ENCODE results near the gene NEGR1.

NEGR1 gene

DNA sequence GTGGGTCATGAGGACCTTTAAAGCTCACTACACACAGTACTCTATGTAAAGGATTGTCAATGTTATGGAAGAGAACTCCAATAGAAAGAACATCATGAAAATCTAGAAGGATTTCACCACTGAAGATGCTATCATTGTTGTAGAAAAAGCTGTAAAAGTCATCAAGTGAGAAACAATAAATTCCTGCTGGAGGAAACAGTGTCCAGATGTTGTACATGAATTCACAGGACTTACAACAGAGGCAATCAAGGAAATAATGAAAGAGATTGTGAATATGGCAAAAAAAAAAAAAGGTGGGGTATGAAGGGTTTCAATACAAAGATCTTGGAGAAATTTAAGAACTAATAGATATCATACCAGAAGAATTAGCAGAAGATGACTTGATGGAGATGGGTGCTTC, 846.4 kb downstream of the NEGR1 start:
- DNase-seq, result no peak

DNA sequence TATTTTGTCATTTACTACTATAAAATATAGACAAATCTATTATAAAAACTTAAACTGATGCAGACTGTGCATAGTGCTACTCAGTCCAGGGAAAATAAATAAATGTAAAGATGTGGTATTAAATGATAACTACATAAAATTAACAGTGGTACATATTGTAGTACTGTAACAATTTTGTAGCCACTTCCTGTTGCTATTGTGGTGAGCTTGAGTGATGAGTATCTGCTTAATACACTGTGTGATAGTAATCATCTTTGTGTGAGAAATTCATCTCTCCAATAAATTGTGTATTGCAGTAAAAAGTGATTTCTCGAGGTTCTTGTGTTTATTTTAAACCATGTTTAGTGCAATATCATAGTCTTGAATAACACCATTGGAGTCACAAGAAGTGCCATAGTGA, 848.1 kb downstream of the NEGR1 start:
- no peak for DNase-seq

DNA sequence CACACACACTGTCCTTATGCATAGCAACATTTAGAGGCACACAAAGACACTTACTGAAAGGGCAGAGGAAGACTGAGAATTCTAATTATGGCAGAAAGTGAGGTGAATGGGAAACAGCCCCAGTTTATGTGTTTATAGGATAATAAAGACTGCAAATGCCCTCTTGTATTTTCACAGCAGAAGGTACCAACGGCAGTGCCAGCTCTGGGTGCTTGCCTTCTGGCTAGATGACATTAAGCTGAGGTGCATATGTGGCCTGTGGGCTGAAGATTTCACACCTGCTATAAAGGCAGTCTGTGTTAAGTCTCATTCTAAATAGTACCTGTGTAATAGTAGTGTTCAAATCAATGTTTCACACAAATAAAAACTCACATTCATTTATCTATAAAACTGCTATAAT, 854.3 kb downstream of the NEGR1 start:
- no peak for DNase-seq

DNA sequence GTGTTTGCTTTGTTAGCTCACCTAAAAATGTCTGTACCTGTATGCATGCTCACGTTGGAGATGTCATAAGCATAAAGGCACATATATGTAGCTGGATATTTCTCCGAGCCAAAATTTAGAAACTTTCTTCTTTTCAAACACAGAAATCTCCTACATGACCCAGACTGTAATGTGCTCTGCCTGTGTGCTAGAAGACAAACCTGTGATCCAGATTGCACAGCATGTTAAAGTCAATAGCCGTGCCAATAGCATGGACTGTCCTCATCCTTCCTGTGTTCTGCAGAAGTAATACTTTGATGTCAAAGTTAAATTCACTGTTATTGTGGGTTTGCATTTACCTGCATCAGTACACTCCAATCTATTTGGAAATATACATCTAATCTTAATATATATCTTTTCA, 855.3 kb downstream of the NEGR1 start:
- no peak for DNase-seq

DNA sequence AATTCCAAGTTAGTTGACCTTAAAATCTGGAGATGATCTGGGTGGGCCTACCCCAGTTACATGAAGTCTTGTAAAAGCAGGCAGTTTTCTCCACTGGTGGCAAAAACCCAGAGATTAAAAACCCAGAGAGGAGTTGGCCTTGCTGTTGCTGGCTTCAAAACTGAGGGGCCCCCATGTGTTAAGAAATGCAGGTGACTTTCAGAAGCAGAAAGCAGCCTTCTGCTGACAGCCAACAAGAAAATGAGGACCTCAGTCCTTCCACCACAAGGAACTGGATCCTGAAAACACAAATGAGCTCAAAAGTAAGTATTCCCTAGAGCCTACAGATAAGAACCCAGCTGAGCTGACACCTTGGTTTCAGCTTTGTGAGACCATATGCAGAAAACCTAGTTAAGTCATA, 857.8 kb downstream of the NEGR1 start:
- no peak for DNase-seq

DNA sequence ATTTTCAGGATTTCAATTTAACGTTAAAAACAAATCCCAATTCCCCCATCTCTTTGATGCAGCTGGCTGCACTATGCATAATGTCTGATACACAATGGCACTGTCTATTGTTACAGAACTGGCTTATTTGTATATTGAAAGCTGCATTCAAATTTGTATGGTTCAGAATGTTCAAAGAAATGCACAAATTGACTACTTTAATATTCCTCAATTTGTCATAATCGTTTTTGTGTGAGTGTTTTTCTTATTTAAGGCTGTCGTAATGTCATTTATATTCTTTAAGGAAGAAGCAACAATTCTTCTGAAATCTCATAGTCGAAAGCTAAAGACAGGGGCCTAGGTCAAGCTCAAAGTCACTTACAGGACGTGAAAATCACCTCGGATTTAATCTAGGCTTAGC, 860.1 kb downstream of the NEGR1 start:
- DNase-seq, result no peak

DNA sequence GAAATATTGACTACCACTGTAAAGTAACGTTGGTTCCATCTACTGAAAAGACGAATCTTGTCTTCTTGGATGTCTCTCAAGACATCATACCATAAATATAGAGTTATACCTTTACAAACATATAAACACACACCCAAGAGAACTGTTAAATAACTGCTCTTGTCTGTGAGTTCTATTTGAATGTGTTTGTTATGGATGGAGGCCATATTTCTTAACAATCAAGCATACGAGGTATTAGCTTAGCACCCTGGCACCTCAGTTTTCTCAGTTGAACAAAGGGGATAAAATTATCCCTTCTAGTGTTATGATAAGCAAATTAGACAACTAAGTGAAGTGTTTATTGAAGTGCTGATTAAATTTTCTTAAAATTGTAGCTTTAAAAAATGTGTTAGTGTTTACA, 864.9 kb downstream of the NEGR1 start:
- DNase-seq, result no peak

DNA sequence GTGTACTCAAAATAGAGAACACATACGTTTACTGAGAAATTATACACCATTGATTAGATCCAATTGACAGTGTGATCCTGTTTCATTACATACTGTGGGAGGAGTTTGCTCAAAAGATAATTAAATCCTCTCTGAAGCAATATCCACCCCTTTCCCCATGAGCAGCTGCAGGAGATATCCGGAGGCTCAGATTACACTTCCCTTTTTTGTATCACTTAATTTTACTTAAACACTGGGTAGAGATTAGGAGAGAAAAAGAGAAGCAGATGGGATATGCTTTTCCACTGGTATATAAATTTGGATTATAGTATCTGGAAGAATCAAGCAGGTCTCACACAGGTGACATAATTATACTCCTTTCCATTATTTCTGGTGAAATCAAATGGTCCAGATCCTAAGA, 868.2 kb downstream of the NEGR1 start:
- peak; percentile 38 to 62 (median 41) for DNase-seq

DNA sequence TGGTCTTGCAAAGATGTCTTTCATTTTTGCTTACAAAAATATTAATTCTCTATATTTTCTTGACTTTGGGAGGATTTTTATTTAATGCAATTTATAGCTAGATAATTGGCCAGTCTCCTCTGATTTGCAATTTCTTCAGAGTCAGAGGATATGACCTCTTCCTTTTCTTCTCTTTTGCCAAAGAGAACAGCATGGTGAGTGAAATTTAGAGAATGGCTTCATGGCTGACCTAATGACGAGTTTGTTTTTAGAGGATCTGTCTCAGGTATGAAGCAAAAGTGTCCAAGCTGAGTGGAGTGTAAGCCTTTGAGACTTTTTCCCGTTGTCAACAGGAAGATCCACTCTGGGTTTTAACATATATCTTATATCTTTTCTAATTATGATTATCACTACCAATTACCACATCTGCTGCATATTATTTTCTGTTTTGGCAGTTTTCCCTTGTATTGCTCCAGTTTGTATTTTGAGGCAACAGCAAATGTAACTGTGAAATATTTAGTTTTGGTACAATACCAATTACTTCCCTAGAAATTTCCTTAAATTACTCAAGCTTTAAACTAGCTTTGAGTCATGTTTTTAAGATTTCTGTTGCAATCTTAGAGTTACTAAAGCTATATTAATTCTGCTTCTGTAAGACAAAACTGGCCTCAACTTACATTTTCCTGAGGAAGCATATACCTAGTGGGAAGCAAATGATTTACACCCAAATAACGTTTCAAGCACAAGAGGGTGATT, 868.7 kb downstream of the NEGR1 start:
- peak; percentile 40 to 87 (median 86) for DNase-seq

DNA sequence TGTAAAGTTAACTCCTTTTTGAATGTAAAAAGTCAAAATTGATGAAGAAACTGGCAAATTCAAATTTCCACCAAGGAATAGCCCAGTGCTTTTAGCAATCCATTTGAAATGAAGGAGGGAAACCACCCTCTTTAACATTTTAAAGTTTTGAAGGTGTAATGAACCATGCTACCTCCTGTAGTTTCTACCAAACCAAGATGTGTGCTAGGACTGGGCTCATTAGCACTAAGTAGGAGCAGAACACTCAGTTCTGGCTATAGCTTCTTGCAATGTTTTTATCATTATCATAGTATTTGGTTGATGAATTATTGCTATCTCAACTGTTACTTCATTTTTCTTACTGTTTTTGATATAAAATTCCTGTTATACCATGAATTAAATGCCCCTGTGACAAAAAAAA, 882.3 kb downstream of the NEGR1 start:
- no peak for DNase-seq

DNA sequence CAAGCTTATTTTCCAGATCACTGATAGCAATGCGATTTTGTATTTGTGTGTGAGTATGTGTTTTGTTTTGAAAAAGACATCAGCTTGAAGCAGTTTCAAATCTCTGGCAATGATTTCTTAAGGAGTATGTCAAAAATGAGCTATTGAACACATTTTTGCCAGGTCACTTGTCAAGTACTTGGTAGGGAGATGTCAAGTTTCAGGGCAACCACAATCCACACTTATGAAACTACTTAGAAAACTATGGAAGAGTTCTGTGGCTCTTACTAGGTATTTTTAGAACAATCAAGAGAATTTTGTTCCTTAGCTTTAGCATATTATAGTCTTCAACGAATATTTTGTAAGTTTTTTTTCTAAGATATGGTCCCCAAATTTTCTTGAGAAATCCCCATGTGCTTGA, 882.7 kb downstream of the NEGR1 start:
- DNase-seq, result no peak

DNA sequence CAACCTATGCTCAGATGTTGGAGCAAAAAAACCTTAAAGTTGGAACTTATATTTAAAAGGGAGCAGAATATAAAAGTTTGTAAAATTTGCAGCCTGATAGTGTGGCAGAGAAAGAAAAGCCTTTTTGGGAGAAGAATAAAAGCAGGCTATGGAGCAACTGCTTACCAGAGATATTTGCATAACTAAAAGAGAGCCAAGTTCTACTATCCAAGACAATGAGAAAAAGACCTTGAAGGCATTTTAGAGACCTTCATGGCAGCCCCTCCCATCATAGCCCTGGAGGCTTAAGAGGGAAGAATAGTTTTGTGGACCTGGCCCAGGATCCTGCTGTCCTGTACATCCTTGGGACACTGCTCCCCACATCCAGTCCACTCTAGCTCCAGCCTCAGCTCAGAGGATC, 889.0 kb downstream of the NEGR1 start:
- no peak for DNase-seq

DNA sequence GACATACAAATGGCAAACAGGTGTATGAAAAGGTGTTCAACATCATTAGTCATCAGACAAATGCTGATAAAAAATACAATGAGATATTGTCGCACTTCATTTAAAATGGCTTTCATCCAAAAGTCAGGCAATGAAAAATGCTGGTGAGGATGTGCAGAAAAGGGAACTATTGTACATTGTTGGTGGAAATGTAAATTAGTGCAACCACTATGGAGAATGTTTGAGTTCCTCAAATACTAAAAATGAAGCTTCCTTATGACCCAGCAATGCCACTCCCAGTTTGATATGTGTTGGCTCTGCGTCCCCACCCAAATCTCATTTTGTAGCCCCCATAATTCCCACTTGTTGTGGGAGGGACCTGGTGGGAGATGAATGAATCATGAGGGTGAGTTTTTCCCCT, 891.8 kb downstream of the NEGR1 start:
- no peak for DNase-seq

DNA sequence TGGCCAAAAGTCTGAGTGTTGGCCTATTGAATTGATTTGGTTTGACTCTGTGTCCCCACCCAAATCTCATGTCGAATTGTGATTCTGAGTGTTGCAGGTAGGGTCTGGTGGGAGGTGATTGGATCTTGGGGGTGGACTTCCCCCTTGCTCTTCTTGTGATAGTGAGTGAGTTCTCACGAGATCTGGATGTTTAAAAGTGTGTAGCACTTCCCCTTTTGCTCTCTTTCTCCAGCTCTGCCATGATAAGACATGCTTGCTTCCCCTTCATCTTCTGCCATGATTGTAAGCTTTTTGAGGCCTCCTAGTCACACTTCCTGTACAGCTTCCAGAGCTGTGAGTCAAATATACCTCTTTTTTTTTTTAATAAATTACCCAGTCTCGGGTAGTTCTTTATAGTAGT, 904.5 kb downstream of the NEGR1 start:
- DNase-seq, result no peak

DNA sequence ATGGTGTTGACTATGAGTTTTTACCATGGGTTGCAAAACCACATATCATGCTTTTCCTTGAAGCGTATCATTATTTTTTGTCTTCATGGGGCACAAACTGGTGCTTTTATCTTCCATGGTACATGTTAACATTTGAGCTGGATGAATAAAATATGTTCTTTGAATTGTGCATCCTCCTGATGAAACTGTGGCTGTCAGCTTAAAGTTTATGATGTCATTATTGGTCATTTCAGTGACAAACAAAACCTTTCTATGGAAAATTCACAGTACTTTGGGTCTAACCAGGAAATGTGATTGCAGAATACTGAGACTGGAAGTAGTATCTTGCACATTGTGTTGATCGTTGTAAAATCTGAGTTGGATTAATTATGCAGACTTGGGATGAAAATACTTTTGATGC, 909.8 kb downstream of the NEGR1 start:
- no peak for DNase-seq

DNA sequence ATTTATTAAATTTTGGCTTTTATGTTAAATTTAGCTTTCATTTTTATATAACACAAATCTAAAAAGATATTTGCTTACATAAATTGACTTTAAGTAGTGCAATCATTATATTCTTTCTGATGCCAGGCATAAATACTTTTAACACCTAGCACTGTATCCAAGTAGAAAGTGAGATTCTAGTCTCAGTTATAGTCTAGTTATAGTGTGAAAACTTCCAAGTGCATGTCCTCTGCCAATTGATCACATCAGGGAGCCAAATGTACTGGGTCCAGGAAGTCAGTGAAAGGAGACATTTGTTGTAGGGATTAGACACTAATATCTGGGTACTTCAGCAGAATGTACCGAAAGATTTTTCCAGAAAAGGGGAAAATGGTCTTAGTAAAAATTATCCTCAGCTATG, 910.8 kb downstream of the NEGR1 start:
- no peak for DNase-seq

DNA sequence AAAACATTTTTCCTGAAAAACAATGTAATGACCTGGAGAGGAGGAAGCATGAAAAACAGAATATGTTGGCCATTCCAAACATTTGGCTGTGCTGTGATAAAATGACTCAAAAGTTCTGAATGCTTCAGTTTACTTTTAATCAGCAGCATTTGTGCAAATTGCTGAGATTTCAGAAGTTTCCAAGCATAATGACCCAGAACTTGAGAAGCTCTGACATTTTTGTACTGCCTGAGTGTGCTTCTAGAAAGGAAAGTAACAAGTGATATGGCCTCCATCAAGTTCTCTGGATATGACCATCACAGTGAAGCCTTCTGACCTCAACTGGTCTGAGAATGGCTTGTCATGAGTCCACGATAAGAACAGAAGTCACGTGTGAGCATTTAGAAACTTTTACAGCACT, 918.1 kb downstream of the NEGR1 start:
- no peak for DNase-seq

DNA sequence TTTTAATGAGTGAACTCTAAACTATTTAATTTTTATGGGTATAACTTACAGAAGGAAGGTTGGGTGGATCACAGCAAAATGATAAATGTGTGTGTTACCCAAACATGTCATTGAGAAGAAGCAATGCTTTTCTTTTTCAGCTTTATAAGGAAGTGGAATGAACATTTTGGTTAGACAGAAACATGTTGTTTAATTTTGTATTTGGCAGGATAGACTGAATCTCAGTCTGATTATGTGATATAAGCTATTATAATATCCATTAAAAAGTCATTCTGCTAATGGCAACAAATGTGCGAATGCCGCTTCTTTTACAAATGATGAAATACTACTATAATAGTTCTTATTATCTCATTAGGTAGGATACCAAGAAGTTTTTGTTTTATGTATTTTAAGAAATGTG, 919.6 kb downstream of the NEGR1 start:
- DNase-seq, result no peak

DNA sequence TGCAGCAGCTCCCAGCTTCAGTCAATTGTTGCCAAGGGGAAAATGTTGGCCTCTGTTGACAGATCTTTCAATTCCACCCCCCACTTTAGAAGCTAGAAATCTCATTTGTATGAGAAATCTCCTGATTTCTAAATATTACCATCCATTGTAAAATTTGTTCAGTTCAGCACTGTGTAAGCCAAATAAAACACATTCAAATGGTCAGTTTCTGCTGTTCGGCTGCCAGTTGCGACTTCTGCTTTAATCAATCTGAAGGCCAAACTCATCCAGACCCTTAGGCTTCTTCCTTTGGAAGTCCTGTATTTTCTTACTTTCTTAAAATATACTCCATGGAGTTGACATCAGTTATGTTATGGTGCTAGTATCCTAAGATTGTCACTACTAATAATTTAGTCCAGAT, 920.3 kb downstream of the NEGR1 start:
- DNase-seq, result no peak

DNA sequence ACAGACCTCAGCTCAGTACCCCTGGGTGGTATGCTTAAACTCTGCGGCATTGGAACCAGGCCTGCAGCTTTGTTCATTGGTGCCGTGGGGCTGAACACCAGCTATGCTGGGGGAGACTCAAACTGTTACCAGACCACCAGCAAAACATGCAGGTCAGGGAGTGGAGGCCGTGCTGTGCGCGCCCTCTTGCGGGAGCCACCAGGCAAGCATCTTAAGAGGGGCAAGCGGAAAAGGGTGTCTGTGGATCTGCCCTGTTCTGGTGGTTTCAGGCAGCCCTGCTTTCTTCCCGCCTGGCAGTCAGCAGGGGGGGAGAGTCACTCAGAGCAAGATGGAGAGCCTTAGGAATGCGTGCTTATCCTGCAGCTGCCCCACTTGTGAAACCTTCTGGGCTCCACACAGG, 924.6 kb downstream of the NEGR1 start:
- DNase-seq, result no peak

DNA sequence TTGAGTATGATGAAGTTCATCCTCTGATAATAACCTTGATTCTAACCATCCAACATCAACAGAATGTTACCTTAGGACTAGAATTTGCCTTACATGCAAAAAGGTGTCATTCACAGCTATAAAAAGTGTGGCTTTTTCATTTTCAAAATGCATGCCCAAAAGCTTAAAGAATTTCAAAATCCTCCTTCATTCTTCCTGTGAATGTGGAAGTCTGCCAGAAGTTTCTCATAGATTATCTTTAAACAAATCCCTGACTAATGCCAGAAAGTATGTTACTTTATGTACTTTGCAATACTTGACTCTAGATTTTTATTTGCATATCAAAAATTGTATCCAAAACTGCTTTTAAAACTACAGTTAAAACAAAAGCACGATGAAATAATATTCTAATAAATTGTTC, 930.9 kb downstream of the NEGR1 start:
- no peak for DNase-seq

DNA sequence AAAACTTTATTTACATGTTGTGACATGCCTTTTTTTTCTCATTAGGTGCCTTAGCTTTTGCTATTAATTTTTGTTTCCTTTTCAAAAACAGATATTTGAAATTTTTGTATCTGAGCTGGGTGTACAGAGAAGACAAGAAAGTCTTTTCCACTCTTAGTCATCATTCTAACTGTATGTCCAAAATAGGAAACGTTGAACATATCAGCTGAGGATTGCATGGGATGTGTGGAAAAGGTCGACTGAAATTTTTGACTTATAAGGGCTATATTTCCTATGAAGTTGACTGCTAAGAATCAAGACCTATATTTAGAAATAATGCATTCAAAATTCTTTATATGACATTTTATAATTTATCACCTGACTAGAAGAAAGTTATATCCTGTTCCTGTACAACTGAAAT, 931.5 kb downstream of the NEGR1 start:
- DNase-seq, result no peak

DNA sequence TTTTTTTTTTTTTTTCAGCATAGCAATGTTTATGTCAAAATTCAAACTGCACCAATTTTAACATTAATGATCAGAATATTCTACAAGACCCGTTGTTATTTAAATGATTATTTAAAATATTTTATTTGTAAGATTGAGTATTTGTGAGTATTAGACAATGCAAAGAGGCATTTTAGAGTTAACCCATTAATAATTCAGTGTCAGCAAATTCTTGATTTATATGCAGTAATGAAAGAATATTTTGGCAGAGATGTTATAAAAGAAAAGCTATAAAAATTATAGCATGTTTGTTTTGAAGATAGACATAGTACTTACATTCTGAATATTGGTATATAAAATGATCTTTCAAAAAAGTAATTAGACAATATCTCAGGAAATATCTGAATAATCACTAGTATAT, 932.0 kb downstream of the NEGR1 start:
- DNase-seq, result no peak
